Breast epithelium (tissue), 3 donors: Measurements from ENCODE around the gene CEACAM19.

ENCODE experiments used
- POLR2A ChIP-seq: fragments of 450-650 bp; IDR thresholded peaks from one replicate; pipeline ENCODE4 v1.6.1; 2016; ENCODE audit warnings: antibody characterized with exemption, mild to moderate bottlenecking, moderate library complexity
- TF ChIP-seq, protein P1 (sequence below), 3 donors: fragments of 450-650 bp; IDR thresholded peaks; one replicate each; pipeline ENCODE4 v1.5.1; 2016 to 2017; ENCODE audit warnings: antibody characterized with exemption in 3 of 3, mild to moderate bottlenecking in 3 of 3, moderate library complexity in 3 of 3

GRCh38 chr19:44677019-44677811 lies 5.9 kb downstream of the CEACAM19 start:
- TF ChIP-seq, protein P1, sequence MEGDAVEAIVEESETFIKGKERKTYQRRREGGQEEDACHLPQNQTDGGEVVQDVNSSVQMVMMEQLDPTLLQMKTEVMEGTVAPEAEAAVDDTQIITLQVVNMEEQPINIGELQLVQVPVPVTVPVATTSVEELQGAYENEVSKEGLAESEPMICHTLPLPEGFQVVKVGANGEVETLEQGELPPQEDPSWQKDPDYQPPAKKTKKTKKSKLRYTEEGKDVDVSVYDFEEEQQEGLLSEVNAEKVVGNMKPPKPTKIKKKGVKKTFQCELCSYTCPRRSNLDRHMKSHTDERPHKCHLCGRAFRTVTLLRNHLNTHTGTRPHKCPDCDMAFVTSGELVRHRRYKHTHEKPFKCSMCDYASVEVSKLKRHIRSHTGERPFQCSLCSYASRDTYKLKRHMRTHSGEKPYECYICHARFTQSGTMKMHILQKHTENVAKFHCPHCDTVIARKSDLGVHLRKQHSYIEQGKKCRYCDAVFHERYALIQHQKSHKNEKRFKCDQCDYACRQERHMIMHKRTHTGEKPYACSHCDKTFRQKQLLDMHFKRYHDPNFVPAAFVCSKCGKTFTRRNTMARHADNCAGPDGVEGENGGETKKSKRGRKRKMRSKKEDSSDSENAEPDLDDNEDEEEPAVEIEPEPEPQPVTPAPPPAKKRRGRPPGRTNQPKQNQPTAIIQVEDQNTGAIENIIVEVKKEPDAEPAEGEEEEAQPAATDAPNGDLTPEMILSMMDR (IDR thresholded peaks at IDR 0.05) = no peak
- no peak for TF ChIP-seq POLR2A
